GM19395 (cell line): ENCODE measurements around the gene PPP1R37.
A peak's percentile ranks its signal among the peaks of the same experiment; 100 is the strongest.
"Not testable (repeated sequence)": the region's sequence is repeated elsewhere in the genome, so short reads cannot be mapped to it uniquely, and the experiment has no call there.

ENCODE experiments used
- ATAC-seq: cut with Tn5 transposase; IDR thresholded peaks from one replicate; pipeline ENCODE4 v1.9.1; 2021; ENCODE audit warnings: mild to moderate bottlenecking, moderate library complexity; ENCODE audit not compliant: unreplicated experiment

Gene PPP1R37

DNA sequence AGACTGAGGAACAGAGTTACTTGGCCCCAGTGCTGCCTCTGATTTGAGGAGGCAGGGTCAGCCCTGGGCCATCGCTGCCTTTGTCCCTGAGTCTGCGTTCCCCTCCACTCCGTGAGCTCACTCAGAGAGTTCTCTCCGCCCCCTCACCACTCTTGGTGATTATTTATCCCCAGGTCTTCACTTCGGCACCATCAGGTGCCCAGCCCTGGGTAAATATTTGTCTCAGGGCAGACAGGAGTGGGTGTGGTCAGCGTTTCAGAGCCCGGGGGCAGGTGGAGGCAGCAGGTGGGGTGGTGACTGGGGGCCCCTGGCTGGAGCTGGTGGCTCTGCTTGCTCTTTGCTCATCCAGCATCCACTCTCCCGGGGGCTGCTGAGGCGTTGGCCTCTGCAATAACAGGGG lies 20.6 kb downstream of the PPP1R37 start:
- no peak for ATAC-seq

GRCh38 chr19:45114116-45114515 lies 21.1 kb downstream of the PPP1R37 start:
- ATAC-seq = no peak

GRCh38 chr19:45115809-45116615 lies 23.0 kb downstream of the PPP1R37 start:
- no peak for ATAC-seq

- peak; percentile 47 for ATAC-seq
These were observed 24.2 kb downstream of the PPP1R37 start for GRCh38 chr19:45117167-45117594.

DNA sequence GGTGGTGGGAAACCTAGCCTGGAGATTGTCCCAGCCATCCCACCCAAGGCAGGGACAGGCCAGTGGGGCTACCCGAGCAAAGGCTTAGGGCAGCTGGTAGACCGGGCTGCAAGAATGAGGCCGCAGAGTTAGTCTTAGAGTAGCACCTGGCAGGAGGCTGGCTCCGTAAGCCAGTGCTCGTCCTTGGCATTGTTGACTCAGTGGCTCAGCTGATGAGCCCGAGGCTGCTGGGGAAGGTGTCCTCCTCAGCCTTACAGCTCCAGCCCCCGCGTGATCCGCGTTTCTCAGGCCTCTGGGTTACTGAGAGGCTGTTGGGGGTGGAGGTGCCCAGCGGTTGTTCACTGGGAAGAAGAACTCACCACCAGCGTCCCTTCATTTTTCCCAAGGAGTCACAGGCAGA lies 24.7 kb downstream of the PPP1R37 start:
- ATAC-seq = no peak

GRCh38 chr19:45118106-45118505 lies 25.1 kb downstream of the PPP1R37 start:
- no peak for ATAC-seq

- ATAC-seq = not testable (repeated sequence)
These were observed 25.8 kb downstream of the PPP1R37 start for GRCh38 chr19:45118591-45119355.

DNA sequence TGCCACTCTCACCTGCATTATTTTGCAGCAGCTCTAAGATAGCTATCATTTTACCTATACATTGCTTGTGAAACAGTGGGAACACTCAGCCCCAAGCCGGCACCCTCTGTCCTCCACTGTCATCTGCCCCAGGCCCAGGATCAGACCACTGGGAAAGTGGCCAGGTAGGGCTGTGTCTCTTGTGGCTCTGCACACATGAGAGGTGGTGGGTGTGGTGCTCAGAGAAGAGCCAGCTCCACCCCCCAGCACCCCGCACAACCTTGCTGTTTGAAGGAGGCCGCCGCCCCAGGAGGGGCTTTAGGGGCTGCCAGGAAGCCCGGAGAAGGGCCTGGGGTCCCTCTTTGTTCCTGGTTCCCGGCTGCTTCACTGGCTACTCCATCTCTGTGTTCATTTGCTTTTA lies 26.6 kb downstream of the PPP1R37 start:
- no peak for ATAC-seq

DNA sequence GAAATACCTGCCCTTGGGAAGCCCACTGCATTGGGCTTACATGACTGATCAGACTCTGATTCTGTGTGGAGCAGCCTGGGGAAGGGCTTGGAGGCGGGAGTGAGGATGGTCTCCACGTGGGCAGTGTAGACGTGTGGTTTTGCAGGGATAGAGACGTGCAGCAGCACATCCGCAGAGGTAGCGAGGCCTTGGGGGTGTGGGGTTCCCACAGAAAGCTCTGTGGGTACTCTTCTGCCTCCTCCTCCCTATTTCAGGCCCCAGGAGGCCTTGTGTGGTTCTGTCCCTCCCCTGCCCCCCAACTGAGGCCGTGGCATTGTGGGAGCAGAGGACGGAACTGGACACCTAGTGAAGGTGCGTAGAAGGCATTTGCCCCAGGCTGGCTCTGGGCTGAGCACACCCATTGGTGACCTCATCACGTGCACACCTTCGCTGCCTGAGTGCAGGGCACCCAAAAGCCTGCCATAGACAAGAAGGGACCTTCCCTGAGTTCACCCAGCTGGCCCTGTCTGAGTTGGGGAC lies 28.9 kb downstream of the PPP1R37 start:
- no peak for ATAC-seq

DNA sequence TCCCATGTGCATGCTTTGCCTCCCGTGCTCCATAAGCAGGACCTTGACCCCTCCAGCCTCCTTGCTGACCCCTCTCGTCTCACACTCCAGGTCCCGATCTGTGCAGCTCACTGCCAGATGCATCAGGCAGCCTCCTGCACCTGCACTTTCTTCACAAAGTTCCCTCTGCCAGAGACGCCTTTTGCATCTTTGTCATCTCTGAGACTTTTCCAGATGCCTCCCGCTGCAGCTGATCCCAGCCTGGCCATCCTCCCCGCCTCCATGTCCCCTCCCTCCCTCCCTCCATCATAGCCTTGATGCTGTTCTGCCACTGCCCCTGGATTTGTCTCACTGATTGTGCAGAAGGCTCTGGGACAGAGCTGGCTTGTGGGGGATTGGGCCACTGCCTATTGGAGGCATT lies 29.9 kb downstream of the PPP1R37 start:
- no peak for ATAC-seq

GRCh38 chr19:45123440-45123850 lies 30.5 kb downstream of the PPP1R37 start:
- no peak for ATAC-seq

GRCh38 chr19:45124021-45124420 lies 31.0 kb downstream of the PPP1R37 start:
- ATAC-seq = no peak

GRCh38 chr19:45125360-45125759 lies 32.4 kb downstream of the PPP1R37 start:
- no peak for ATAC-seq

DNA sequence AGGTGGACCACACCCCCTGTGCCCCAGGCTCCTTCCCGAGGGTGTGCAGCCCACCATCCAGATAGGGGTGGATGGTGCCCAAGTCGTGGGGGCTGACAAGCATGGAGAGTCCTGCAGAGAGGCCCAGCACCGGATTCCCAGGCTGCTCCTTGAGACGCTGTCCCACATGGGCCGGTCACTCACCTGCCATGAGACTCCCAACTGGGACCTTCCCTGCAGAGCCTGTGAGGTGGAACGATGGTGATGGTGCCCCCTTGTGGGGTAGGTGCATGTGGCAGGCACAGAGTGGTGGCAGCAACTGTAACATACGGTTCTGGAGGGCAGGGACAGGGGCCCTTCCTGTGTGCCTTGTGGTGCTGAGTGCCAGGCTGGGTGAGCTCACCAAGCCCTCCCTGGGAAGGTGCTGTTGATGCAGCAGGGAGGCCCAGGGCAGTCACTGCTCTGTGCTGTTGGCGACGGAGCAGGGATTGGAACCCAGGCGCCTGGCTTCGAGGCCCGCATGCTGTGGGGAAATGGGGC lies 33.1 kb downstream of the PPP1R37 start:
- ATAC-seq = no peak

GRCh38 chr19:45126654-45127053 lies 33.7 kb downstream of the PPP1R37 start:
- ATAC-seq = no peak

GRCh38 chr19:45128146-45128545 lies 35.2 kb downstream of the PPP1R37 start:
- no peak for ATAC-seq

DNA sequence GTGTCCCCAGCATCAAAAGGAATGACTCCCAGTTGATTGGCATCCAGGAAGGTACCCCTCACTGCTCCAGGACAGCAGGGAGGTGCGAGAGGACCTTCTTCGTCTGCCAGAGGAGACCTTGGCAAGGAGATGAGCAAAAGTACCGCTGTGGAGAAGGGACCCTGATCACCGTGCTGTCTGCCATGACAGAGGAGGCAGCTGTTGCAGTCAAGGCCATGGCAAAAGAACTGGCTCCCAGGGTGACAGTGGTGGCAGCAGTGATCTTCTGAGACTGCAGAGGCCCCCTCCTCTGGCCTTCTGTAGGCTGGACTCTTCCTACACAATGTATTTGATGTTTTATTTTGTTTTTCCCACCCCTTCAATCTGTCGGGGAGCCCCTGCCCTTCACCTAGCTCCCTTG lies 35.8 kb downstream of the PPP1R37 start:
- ATAC-seq = no peak

DNA sequence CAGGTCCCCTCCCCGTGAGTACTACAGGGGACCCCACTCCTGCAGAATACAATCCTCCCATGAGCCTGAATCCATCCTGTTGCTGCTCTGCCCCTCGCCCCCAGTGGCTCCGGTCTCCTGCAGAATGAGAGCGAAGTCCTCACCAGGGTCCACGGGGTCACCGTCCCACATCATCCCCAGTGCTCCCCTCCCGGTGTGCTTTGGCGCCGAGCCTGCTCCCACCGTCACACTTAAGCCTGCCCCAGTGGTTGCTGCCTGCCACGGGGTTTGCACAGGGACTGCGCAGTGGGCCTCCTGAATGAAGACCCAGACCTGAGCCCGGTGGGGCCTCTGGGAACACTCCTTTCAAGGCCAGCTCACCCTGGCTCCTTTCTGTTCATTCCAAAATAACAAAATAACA lies 37.3 kb downstream of the PPP1R37 start:
- ATAC-seq = no peak

DNA sequence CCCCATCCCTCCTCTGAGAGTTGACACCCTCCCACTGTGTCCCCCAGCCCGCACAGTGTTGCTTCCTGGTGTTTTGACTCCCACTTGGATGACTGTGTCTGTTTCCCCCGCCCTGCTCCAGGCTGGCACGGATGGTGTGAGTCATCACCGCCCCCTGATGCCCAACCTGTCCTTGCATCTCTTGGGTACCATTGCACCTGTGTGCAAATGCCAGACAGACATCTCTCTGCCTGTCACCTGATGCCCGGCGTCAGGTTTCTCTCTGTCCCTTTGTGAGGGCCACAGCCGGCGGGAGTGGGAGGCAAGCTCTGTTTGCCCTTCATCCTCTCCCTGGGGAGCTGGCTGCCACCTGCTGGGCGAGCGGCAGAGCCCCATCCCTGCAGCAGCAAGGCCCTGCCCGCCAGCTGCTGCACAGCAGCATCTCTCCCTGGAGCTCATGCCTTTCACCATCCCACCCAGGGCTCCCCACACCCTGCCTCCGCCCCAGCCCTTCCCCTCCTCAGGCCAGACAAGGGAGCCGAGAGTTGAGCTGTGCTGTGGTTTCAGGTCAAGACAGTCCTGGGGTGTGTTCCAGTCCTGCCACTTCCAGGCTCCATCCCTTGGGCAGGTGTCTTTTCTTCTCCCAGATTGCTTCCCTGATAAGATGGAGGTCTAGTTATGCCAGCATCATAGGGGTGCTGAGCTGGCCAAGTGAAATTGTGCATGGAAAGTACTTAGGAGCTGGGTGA lies 38.1 kb downstream of the PPP1R37 start:
- ATAC-seq = no peak

- no peak for ATAC-seq
These were observed 40.7 kb downstream of the PPP1R37 start for GRCh38 chr19:45133661-45134060.
